Dedifferentiated amniotic fluid mesenchymal stem cell (primary cell): ENCODE data around the gene ITPR1.

Source experiments
- DNase-seq: peaks from one replicate; pipeline ENCODE4 v3.0.0-alpha.2; 2016; ENCODE audit errors: extremely low spot score

The ITPR1 gene

GRCh38 chr3:4491855-4492207, 1.3 kb upstream of the ITPR1 start:
- DNase-seq, result no peak

- peak; percentile 66 for DNase-seq
These were observed 737 bp upstream of the ITPR1 start for GRCh38 chr3:4492208-4493013.

- DNase-seq, result peak; percentile 32
These were observed 1.1 kb downstream of the ITPR1 start for GRCh38 chr3:4493941-4494894.

GRCh38 chr3:4494895-4495264, 1.7 kb downstream of the ITPR1 start:
- no peak for DNase-seq

GRCh38 chr3:4495294-4496086, 2.3 kb downstream of the ITPR1 start:
- DNase-seq, result no peak

GRCh38 chr3:4496087-4496452, 2.9 kb downstream of the ITPR1 start:
- no peak for DNase-seq

- DNase-seq, result no peak
These were observed 4.0 kb downstream of the ITPR1 start for GRCh38 chr3:4497005-4497692.

GRCh38 chr3:4497843-4498324, 4.7 kb downstream of the ITPR1 start:
- DNase-seq, result no peak

- DNase-seq, result no peak
These were observed 5.3 kb downstream of the ITPR1 start for GRCh38 chr3:4498446-4498845.

GRCh38 chr3:4501437-4501836, 8.3 kb downstream of the ITPR1 start:
- DNase-seq, result no peak

- no peak for DNase-seq
These were observed 8.8 kb downstream of the ITPR1 start for GRCh38 chr3:4501927-4502326.

GRCh38 chr3:4503050-4503449, 9.9 kb downstream of the ITPR1 start:
- no peak for DNase-seq

- DNase-seq, result no peak
These were observed 11.5 kb downstream of the ITPR1 start for GRCh38 chr3:4504340-4505261.

GRCh38 chr3:4505688-4506558, 12.8 kb downstream of the ITPR1 start:
- DNase-seq, result no peak

- DNase-seq, result no peak
These were observed 13.4 kb downstream of the ITPR1 start for GRCh38 chr3:4506559-4507023.

- peak; percentile 91 for DNase-seq
These were observed 14.0 kb downstream of the ITPR1 start for GRCh38 chr3:4507024-4507596.

- DNase-seq, result no peak
These were observed 15.2 kb downstream of the ITPR1 start for GRCh38 chr3:4508048-4508981.

GRCh38 chr3:4509043-4509442, 15.9 kb downstream of the ITPR1 start:
- DNase-seq, result no peak
